OCI-LY7 (cell line): ENCODE data around the gene XDH.

Source experiments
- EZH2phosphoT487 ChIP-seq: fragments of 200-600 bp; sonication (generic); IDR thresholded peaks from 2 replicates; pipeline ENCODE4 v1.6.1; 2018; ENCODE audit warnings: low read depth, borderline replicate concordance, mild to moderate bottlenecking, mixed run types, antibody characterized with exemption, low read length, moderate library complexity, mixed read lengths
- TF ChIP-seq, protein P1 (sequence below): fragments of 200-600 bp; sonication (generic); conservative IDR thresholded peaks from 2 replicates; pipeline ENCODE4 v1.5.1; 2014; ENCODE audit warnings: mild to moderate bottlenecking, antibody characterized with exemption, low read length, moderate library complexity, mixed read lengths

DNA sequence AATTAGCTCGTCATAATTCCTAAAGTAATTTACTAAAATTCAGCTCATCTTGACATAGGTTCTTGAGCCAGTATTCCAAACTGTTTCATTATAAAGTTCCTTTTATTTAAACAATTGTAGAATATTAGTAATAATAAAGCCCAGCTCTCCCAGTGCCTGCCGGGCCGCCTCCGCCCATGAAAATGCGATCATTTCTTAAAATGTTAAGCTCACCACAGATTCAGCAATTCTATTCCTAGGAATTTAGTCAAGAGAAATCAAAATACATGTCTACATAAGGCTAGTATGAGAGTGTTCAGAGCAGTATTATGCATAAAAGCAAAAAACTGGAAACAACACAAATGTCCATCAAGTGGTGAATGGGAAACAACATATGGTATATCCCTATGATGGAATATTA, 52.0 kb downstream of the XDH start:
- TF ChIP-seq, protein P1, sequence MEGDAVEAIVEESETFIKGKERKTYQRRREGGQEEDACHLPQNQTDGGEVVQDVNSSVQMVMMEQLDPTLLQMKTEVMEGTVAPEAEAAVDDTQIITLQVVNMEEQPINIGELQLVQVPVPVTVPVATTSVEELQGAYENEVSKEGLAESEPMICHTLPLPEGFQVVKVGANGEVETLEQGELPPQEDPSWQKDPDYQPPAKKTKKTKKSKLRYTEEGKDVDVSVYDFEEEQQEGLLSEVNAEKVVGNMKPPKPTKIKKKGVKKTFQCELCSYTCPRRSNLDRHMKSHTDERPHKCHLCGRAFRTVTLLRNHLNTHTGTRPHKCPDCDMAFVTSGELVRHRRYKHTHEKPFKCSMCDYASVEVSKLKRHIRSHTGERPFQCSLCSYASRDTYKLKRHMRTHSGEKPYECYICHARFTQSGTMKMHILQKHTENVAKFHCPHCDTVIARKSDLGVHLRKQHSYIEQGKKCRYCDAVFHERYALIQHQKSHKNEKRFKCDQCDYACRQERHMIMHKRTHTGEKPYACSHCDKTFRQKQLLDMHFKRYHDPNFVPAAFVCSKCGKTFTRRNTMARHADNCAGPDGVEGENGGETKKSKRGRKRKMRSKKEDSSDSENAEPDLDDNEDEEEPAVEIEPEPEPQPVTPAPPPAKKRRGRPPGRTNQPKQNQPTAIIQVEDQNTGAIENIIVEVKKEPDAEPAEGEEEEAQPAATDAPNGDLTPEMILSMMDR = no peak
- no peak for TF ChIP-seq EZH2phosphoT487
